NCI-H1048 (cell line): ENCODE data around the gene PTGFR.

Experiments
- DNase-seq: peaks from one replicate; lab custom pipeline; 2025; lab: John Stamatoyannopoulos, UW

The PTGFR gene

GRCh38 chr1:78490861-78491450 lies at the start of gene PTGFR:
TSS of gene PTGFR (plus strand) at chr1:78490974. CDS start at chr1:78492744, 1,770 bp downstream.
- no peak for DNase-seq

DNA sequence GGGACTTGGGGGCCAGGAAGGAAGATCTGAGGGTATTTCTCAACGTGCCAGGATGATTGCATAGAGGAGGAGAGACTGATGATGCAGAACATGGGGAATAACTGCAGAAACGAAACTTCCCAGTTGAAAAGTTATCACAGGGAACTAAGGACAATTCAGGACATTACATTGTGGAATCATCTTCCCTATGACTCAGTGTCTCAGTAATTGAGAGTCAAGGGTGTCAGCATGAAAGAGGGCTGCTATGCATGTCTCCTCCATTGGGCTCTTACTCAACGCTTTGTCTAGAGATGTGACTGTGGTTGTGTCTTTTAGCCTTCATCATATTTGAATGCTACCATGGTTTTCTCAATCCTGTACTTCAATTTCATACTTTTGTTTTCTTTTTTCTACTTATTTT lies 48.9 kb upstream of the PTGFR start:
- DNase-seq: no peak

GRCh38 chr1:78447086-78447485 lies 43.7 kb upstream of the PTGFR start:
- DNase-seq: no peak

DNA sequence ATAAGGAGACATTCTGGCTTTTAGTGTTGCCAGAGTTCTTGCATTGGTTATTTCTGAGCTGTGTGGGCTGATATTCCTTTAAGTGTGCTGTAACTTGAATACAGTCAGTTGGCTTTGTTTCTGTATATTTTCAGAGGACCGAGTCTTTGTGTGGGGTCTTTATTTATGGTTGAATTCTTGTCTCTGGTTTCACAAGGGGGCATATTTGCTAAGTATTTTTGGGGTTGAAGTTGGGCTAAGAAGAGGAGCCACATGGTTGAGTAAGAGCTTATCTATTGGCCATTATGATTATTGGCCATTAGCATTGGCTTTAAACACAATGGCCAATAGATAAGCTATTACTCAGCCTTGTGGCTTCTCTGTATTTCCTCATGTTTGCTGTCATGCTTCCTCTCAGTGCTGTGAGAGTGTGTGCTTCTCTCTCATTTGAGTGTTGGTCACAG lies 26.3 kb upstream of the PTGFR start:
- no peak for DNase-seq

DNA sequence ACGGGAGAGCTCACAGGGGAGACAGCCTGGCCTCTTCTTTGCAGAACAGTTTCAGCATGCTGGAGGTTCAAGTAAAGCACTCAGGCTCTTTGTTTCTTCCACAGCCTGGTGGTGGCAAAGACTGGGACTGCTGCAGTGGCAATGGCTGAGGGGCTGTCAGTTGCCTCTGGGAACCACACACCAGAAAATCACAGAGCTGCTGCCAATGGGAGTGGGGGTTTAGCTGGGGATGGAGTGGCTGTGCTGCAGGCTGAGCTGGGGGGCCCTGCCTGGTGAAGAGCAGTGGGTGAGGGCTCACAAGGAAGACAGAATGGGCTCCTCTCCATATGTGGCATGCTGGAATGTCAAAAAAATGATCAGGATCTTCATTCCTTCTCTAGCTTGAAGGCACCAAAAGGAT lies 25.6 kb upstream of the PTGFR start:
- DNase-seq: no peak

- no peak for DNase-seq
Observed at GRCh38 chr1:78468521-78468920, 22.3 kb upstream of the PTGFR start.

DNA sequence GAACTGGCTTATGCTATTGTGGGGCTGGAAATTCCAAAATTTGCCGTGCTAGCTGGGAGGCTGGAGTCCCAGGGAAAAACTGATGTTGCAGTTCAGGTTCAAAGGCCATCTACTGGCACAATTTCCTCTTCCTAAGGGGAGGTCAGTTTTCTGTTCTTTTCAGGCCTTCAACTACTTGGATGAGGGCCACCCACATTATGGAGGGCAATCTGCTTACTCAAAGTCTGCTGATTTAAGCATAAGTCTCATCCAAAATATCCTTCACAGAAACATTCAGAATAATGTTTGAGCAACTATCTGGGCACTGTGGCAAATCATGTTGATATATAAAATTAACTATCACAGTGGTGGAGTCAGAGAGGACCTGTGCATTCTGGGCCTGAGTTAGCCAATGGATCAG lies 21.2 kb upstream of the PTGFR start:
- no peak for DNase-seq

DNA sequence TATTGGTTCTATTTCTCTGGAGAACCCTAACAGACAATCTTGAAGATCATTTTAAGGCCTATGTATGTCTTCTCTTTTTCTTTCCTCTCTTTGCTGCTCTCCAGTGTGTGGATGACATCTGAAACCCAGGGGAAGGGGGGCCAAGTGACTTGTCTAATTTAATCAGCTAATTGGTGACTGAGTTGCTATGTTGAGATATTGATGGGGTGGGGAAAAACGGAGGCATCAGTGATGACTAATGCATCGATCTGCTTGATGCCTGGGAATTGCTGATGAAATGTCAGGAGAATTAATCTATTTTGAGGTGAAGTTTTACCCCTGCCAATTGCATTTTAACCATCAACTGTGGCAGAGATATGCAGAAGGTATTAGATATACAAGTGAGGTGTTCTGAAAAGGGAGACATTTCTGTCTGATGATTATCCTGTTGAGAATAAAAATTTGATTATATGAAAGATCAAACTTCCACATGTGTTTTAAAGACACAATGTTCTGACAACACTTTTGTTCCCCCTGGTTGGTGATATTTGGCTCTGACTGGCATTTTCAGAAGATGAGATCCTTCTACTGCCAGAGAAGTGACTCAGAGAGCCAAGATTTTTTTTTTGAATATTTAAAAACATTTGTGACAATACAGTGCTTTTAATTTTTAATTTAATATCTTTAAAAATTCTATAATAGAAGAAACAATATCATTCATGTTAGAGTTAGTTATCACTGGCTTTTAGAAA lies 18.7 kb upstream of the PTGFR start:
- no peak for DNase-seq

GRCh38 chr1:78472851-78473496 lies 17.8 kb upstream of the PTGFR start:
- DNase-seq: no peak

DNA sequence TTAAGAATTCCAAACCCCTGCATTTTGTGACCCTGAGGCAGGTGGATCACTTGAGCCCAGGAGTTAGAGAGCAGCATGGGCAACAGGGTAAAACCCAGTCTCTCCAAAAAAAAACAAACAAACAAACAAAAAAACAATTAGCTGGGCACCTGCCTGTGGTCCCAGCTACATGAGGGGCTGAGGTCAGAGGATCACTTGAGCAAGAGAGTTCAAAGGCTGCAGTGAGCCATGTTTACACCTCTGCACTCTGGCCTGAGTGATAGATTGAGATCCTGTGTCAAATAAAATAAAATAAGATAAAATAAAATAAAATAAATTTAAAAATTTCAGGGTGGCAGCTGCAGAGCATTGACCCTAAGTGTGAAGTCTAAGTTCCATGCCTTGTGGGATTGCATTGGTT lies 16.7 kb upstream of the PTGFR start:
- no peak for DNase-seq

DNA sequence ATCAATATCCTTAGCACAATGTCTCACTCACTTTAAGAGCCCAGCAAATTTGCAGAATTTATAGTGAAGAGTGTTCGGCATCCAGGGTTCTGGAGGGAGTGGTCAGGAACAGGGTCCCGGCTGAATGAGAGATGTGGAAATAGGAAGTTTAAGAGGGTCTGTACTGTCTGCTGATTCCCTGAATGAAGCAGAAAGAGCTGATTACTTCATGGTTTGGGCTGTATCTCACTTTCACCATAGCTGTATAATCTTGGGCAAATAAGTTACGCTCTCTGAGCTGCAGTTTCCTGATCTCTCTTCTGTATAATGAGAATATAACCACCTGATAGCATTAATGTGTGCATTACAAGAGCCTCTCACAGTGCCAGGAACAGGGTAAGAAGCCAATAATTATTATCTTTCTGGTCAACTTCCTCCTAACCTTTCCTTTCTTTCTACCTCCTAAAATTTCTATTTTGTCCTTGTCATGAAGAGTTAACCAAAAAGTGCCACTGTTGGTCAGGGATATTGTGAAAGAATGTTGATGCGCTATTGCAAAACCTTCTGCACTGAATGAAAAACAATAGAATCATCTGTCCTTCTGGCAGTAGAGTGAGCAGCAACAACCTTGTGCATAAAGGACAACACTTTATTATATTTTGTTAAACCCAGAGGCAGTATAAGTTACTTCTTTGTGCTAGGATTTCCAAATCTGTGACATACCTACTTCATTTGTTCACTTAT lies 14.7 kb upstream of the PTGFR start:
- no peak for DNase-seq

DNA sequence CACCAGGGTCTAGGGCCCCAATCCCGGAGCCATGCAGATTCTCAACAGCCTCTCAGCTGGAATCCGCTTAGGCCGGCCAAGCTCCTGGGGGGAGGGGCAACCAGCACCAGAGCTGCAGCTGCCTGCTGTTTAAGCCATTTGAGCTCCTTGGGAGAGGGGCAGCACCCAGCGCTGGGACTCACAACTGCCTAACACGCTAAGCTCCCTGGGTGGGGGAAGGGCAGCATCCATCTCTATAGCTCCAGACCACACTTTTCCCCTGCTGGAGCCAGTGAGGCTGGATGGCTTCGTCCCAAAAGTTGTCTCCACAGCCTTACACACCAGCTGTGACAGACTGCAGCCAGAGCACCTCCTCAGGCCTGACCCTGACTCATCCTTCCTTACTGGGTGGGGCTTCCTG lies 6.9 kb upstream of the PTGFR start:
- no peak for DNase-seq

DNA sequence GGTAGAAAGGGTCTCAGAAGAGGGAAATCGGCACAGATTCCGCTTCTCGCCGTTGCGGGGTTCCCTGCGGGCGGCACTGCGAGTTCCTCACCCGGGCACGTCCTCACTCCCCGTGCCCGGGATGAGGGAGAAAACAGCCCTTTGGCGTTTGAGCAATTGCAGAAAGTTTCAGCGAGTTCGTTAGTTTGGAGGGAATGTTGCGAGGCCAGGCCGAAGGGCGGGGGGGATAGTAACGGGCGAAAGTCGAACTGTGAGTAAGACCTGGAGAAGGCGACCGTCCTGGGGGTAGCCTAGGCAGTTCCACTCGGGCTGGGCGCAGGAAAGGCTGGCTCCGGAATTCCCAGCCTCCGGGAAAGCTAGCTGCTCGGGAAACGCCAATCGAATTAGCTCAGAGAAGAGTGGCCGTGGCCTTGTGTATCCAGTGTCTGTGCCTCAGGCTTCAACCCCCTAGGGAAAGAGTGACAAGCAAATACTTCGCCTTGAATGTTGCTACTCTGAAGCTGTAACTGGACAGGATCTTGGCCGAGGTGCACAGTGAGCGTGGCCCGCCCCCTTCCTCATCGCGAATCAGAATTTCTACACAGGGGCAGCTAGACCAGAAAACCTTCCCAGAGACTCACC lies 787 bp downstream of the PTGFR start:
- DNase-seq: no peak

DNA sequence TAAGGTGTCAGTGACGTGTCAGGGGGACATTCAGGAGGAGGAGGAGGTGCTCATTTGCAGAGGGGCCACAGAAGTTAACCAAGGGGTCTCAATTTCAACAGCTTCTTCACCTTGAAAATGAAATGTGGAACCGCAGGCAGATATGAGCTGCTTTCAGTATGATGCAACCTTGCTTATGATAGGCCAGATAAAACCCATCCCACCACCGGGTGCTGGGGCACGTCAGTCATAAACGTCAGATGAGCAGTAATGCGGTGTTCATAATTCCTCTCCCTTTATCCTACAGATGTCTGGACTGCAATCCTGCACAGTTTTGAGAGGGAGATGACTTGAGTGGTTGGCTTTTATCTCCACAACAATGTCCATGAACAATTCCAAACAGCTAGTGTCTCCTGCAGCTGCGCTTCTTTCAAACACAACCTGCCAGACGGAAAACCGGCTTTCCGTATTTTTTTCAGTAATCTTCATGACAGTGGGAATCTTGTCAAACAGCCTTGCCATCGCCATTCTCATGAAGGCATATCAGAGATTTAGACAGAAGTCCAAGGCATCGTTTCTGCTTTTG lies 1.7 kb downstream of the PTGFR start:
- DNase-seq: no peak

GRCh38 chr1:78493451-78493850 lies 2.7 kb downstream of the PTGFR start:
- no peak for DNase-seq

DNA sequence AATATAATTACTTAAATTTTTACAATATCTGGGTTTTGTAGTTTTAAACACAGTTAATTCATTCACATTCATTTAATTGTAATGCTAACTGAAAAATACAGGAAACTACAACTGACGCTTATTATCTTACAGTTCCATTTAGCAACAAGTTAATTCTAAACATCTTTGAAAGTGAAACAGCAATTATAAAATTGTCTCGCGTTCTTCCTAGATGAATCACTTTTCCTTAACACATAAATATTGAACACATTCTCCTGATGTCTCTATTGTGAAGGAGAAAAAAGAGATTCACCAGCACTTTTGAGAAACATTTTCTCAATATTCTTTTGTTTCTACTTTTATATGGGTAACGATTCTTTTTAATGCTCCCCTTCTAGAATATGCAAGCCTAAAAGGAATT lies 6.4 kb downstream of the PTGFR start:
- DNase-seq: no peak

DNA sequence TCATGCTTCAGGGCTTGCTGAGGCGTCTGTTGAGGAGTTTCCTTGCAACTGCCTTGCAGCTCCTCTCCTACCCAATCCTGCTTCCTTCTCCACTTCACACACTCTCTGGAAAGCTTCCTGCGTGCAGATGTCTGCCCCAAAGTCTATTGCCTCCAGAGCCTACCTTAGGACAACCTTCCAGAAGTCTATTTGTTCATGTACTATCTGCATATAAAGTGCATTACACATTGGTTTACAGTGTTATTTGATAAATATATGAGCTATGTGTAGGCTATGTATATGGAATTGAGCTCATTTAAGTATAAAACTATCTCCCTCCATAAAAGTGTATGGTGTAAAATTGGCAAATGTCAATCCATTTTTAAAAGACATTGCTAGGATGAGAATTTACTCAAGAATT lies 9.8 kb downstream of the PTGFR start:
- no peak for DNase-seq

DNA sequence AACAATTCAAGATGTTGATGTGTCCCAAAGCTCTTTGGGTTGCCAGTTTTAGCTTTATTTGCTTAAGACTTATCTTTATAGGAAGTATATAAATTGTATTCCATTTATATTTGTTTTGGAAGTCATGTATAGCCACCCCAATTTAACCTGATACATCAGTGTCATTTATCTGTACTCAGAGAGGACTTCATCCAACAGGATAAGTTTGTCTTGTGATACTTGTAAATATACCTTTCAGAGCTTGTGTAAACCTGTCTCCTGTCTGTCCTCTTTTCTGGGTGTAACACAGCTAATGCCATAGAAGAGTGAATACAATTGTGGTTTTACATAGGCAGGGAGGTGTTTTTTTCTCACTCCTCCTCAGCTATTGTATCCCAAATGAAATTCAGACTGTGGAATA lies 10.4 kb downstream of the PTGFR start:
- DNase-seq: no peak

DNA sequence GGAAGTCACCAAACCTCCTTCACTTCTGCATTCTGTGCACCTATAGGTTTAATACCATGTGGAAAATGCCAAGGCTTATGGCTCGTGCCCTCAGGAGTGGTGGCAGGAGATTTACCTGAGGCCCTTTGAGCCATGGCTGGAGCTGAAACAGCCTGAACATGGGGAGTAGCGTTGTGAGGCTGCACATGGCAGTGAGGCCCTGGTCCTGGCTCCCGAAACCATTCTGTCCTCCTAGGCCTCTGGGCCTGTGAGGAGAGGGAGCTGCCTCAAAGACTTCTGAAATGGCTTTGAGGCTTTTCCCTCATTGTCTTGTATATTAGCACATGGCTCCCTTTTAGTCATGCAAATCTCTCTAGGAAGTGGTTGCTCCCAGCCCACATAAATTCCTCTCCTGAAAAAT lies 20.6 kb downstream of the PTGFR start:
- no peak for DNase-seq

GRCh38 chr1:78516716-78517115 lies 25.9 kb downstream of the PTGFR start:
- DNase-seq: no peak

DNA sequence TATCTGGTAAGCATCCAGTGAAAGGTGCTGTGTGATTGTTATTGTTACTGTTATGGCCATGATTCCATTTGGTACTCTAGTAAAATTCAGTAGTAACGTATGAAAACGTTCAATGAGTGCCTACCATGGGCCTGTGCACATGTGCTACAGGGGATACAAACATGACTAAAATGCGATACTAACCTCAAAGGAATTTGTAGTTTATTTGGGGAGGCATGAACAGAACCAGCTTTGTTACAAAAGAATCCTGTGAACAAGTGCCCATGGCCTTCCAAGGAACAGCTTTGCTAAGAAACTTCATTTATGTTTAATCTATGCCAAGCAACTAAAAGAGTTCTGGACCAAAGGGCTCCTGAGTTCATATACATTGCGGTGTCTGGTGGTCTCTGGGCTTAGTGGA lies 28.7 kb downstream of the PTGFR start:
- no peak for DNase-seq

GRCh38 chr1:78520216-78520615 lies 29.4 kb downstream of the PTGFR start:
- no peak for DNase-seq
